SU-DHL-6 (cell line): ENCODE results near the gene TMEM184A.

ENCODE experiments used
- EZH2phosphoT487 ChIP-seq: fragments of 200-600 bp; sonication (generic), shearing (Covaris generic); conservative IDR thresholded peaks from 2 replicates; pipeline ENCODE4 v1.6.1; 2018; ENCODE audit warnings: mild to moderate bottlenecking, antibody characterized with exemption, low read length, moderate library complexity, mixed read lengths
- TF ChIP-seq, protein P1 (sequence below): fragments of 200-600 bp; sonication (generic); IDR thresholded peaks from one replicate; pipeline ENCODE4 v1.5.1; 2017; ENCODE audit warnings: antibody characterized with exemption, mild to moderate bottlenecking, low read length, moderate library complexity; ENCODE audit not compliant: insufficient read depth, poor library complexity, severe bottlenecking

DNA sequence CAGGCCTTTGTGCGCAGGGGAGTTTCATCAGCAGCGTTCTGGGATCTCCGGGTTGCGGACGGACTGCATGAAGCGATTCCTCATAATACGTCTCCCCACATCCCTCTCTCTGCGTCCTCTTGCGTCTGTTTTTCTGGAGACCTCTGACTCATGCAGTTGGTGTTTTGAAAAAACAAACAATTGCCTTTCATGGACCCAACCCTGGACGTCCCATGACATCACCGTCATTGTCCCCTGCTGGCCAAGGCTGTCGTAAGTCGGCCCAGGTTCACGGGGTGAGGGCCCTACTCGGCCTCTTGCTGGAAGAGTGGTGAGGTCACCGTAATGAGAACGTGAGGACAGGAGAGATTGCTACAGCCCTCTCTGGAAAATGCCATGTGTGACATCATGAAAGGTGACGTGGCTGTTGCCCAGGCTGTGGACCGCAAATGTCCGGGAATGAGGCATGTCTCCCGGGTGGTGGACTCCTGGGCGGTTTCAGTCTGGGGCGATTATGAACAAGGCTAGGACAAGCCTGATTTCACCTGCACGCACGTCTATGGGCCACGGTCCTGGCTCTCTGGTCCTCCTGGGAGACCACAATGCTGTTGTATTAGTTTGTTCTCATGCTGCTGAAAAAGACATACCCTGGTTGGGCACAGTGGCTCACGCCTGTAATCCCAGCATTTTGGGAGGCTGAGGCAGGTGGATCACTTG, 35.3 kb downstream of the TMEM184A start:
- TF ChIP-seq, protein P1, sequence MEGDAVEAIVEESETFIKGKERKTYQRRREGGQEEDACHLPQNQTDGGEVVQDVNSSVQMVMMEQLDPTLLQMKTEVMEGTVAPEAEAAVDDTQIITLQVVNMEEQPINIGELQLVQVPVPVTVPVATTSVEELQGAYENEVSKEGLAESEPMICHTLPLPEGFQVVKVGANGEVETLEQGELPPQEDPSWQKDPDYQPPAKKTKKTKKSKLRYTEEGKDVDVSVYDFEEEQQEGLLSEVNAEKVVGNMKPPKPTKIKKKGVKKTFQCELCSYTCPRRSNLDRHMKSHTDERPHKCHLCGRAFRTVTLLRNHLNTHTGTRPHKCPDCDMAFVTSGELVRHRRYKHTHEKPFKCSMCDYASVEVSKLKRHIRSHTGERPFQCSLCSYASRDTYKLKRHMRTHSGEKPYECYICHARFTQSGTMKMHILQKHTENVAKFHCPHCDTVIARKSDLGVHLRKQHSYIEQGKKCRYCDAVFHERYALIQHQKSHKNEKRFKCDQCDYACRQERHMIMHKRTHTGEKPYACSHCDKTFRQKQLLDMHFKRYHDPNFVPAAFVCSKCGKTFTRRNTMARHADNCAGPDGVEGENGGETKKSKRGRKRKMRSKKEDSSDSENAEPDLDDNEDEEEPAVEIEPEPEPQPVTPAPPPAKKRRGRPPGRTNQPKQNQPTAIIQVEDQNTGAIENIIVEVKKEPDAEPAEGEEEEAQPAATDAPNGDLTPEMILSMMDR = no peak
- no peak for TF ChIP-seq EZH2phosphoT487
